ENCODE measurements around the gene PCMTD2. TPM values are rescaled to one million over a fixed set of nuclear protein-coding genes. Genes with fewer than 3 reads are reported as not detected.

PCMTD2 gene
- total RNA-seq, 1 experiment from 2014 or later: 45.7 TPM

DNA sequence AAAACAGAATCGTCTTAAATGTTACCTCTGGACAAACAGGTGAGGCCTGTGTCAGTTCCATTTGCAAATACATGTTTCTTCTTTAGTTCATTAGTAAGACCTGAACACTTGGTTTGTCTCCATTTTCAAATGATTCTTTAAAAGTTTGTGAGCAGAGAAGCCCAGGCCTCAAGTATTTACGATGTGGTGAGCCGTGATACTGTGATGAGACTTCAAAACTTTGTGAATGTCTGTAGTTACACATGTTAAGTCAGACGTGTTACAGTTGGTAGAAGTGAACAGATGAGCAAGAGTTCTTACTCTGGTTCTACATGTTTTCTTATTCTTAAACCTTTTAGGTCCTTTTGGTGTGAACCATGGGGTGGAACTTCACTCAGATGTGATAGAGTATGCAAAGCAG, 8.5 kb downstream of the PCMTD2 start:
- DNase-seq: no peak
- H3K27me3 ChIP-seq (ENCODE audit: low read length): no peaks in the 10 kb centered on the region
- no peaks in the 10 kb centered on the region for H3K4me1 ChIP-seq (ENCODE audit: insufficient read depth, low read length)
- no TSS peak for BruUV-seq (replicated peaks)
- H3K79me2 ChIP-seq (ENCODE audit: low read length): 0 out of 2 replicates have a peak, but pooled peaks cover under 1% of the 10 kb centered on the region
- no peak overlapping the region for H2AFZ ChIP-seq (ENCODE audit: low read length)
- CTCF ChIA-PET: no interaction called here
- no peaks in the 10 kb centered on the region for H3K9me3 ChIP-seq (ENCODE audit: low read length)
- peaks cover 4% of the 10 kb centered on the region; the same call in 1 of the 2 replicates for H3K36me3 ChIP-seq (ENCODE audit: low read depth, low read length)
- H3K27ac ChIP-seq (ENCODE audit: low read length): no peak overlapping the region
- H3K4me2 ChIP-seq (ENCODE audit: low read length): no peak overlapping the region
- H4K20me1 ChIP-seq (ENCODE audit: low read length): no peaks in the 10 kb centered on the region
- H3K9me2 ChIP-seq (replicated peaks; ENCODE audit: low read length): no peaks in the 10 kb centered on the region
- H3K4me3 ChIP-seq (ENCODE audit: low read length): no peak overlapping the region
- H3K9ac ChIP-seq (ENCODE audit: low read length): no peak overlapping the region
- POLR2A ChIA-PET (ENCODE audit: unreplicated experiment): no interaction called here
- intact Hi-C loops (cut with micrococcal nuclease): no loop called here
- TF ChIP-seq EZH2phosphoT487 (IDR thresholded peaks at IDR 0.05; ENCODE audit: borderline replicate concordance, low read length): no peak
- ATAC-seq: no peak
- H3F3A ChIP-seq (ENCODE audit: low read length, unreplicated experiment): no peaks in the 10 kb centered on the region

DNA sequence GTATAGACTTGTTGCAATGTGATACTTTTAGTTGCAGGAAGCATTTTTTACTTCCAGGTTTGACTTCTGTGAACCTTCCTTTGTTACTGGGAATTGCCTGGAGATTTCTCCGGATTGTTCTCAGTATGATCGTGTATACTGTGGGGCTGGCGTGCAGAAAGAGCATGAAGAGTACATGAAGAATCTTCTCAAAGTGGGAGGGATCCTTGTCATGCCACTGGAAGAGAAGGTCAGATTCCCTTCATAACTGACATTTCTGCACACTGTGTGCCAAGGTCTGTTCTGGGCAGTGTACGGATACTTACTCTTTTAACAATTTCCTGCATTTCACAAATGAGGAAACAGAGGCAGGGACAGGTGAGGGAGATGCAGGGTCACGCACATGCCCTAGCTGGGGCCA, 9.7 kb downstream of the PCMTD2 start:
- no peaks in the 10 kb centered on the region for H3K27me3 ChIP-seq (ENCODE audit: low read length)
- no peaks in the 10 kb centered on the region for H3K4me1 ChIP-seq (ENCODE audit: insufficient read depth, low read length)
- no peaks in the 10 kb centered on the region for H4K20me1 ChIP-seq (ENCODE audit: low read length)
- DNase-seq (no peak), ATAC-seq (no peak)
- BruUV-seq (replicated peaks): no TSS peak
- no peak overlapping the region for H3K4me3 ChIP-seq (ENCODE audit: low read length)
- POLR2A ChIA-PET (ENCODE audit: unreplicated experiment): no interaction called here
- no peak for TF ChIP-seq EZH2 (IDR thresholded peaks at IDR 0.05; ENCODE audit: low read length, unreplicated experiment)
- TF ChIP-seq, protein P1, sequence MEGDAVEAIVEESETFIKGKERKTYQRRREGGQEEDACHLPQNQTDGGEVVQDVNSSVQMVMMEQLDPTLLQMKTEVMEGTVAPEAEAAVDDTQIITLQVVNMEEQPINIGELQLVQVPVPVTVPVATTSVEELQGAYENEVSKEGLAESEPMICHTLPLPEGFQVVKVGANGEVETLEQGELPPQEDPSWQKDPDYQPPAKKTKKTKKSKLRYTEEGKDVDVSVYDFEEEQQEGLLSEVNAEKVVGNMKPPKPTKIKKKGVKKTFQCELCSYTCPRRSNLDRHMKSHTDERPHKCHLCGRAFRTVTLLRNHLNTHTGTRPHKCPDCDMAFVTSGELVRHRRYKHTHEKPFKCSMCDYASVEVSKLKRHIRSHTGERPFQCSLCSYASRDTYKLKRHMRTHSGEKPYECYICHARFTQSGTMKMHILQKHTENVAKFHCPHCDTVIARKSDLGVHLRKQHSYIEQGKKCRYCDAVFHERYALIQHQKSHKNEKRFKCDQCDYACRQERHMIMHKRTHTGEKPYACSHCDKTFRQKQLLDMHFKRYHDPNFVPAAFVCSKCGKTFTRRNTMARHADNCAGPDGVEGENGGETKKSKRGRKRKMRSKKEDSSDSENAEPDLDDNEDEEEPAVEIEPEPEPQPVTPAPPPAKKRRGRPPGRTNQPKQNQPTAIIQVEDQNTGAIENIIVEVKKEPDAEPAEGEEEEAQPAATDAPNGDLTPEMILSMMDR (conservative IDR thresholded peaks at IDR 0.05; ENCODE audit: low read depth, low read length): no peak
- TF ChIP-seq EZH2phosphoT487 (IDR thresholded peaks at IDR 0.05; ENCODE audit: borderline replicate concordance, low read length): no peak
- H2AFZ ChIP-seq (ENCODE audit: low read length): no peak overlapping the region
- no peak overlapping the region for H3K27ac ChIP-seq (ENCODE audit: low read length)
- H3F3A ChIP-seq (ENCODE audit: low read length, unreplicated experiment): no peaks in the 10 kb centered on the region
- CTCF ChIA-PET: no interaction called here
- H3K36me3 ChIP-seq (ENCODE audit: low read depth, low read length): peaks cover 4% of the 10 kb centered on the region; the same call in 1 of the 2 replicates
- H3K9ac ChIP-seq (ENCODE audit: low read length): no peak overlapping the region
- H3K9me2 ChIP-seq (replicated peaks; ENCODE audit: low read length): no peaks in the 10 kb centered on the region
- intact Hi-C loops (cut with micrococcal nuclease): no loop called here
- H3K9me3 ChIP-seq (ENCODE audit: low read length): no peaks in the 10 kb centered on the region
- H3K79me2 ChIP-seq (ENCODE audit: low read length): no peaks in the 10 kb centered on the region
- no peak overlapping the region for H3K4me2 ChIP-seq (ENCODE audit: low read length)

DNA sequence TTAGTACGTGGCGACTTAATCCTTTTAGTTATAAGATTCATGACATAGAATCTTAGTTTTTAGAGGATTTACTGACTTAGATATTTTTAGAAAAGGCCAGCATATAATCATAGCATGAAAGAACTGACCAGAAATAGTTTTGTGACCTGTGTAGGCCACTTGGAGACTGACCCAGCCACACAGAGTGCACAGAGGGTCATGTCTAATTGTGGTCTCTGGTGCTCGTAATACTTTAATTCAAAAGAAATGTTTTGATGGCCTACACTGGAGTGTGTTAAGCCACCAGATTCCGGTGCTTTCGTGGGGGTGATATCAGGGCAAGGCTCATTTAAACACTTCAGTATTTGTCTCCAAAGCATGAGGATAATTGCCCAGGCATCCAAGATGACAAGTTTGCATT, 11.4 kb downstream of the PCMTD2 start:
- H3F3A ChIP-seq (ENCODE audit: low read length, unreplicated experiment): no peaks in the 10 kb centered on the region
- H3K9me2 ChIP-seq (replicated peaks; ENCODE audit: low read length): no peaks in the 10 kb centered on the region
- no peak overlapping the region for H3K4me2 ChIP-seq (ENCODE audit: low read length)
- H3K4me1 ChIP-seq (ENCODE audit: insufficient read depth, low read length): no peaks in the 10 kb centered on the region
- no TSS peak for BruUV-seq (replicated peaks)
- TF ChIP-seq EZH2phosphoT487 (IDR thresholded peaks at IDR 0.05; ENCODE audit: borderline replicate concordance, low read length) (no peak), EZH2 (IDR thresholded peaks at IDR 0.05; ENCODE audit: low read length, unreplicated experiment) (no peak)
- TF ChIP-seq, protein P1 (conservative IDR thresholded peaks at IDR 0.05; ENCODE audit: low read depth, low read length): no peak
- H3K27me3 ChIP-seq (ENCODE audit: low read length): no peaks in the 10 kb centered on the region
- no peak overlapping the region for H2AFZ ChIP-seq (ENCODE audit: low read length)
- CTCF ChIA-PET: no interaction called here
- no peaks in the 10 kb centered on the region for H3K9me3 ChIP-seq (ENCODE audit: low read length)
- H3K79me2 ChIP-seq (ENCODE audit: low read length): no peaks in the 10 kb centered on the region
- ATAC-seq: no peak
- peaks cover 4% of the 10 kb centered on the region; the same call in 1 of the 2 replicates for H3K36me3 ChIP-seq (ENCODE audit: low read depth, low read length)
- intact Hi-C loops (cut with micrococcal nuclease): no loop called here
- POLR2A ChIA-PET (ENCODE audit: unreplicated experiment): no interaction called here
- H3K27ac ChIP-seq (ENCODE audit: low read length): no peak overlapping the region
- DNase-seq: no peak
- H4K20me1 ChIP-seq (ENCODE audit: low read length): no peaks in the 10 kb centered on the region
- no peak overlapping the region for H3K9ac ChIP-seq (ENCODE audit: low read length)
- no peak overlapping the region for H3K4me3 ChIP-seq (ENCODE audit: low read length)
